HepG2 (cell line): Measurements from ENCODE around the gene NABP2. TPM values are rescaled to one million over a fixed set of nuclear protein-coding genes. Genes with fewer than 3 reads are reported as not detected.

Experiments
- ATAC-seq: fragments of 200-7000 bp; cut with Tn5 transposase; 3 replicates; pipeline ENCODE4 v1.9.1; 2020; ENCODE audit warnings: mild to moderate bottlenecking, moderate library complexity
- BruUV-seq: library from RNA; stranded (reverse); fragments of 400-500 nt; replicated peaks from 2 replicates; lab custom pipeline; 2021; lab: Mats Ljungman, UMichigan
- CTCF ChIA-PET: fragments of 300-600 bp; formaldehyde crosslinking; extraction: SDS; loops from one replicate; lab custom pipeline; 2021; ENCODE audit warnings: low total read pairs, inconsistent platforms, low intra/inter-chr PET ratio; lab: Yijun Ruan, JAX
- POLR2A ChIA-PET: fragments of 350-600 bp; sonication (Branson Sonifier 250); formaldehyde crosslinking; loops from one replicate; lab custom pipeline; 2020; ENCODE audit warnings: antibody characterized with exemption, inconsistent platforms; lab: Yijun Ruan, JAX
- DNase-seq: peaks from one replicate; pipeline ENCODE4 v3.0.0-alpha.2; 2015; ENCODE audit warnings: low spot score
- FAIRE-seq: peaks from 3 replicates; lab custom pipeline; 2011; peaks lifted over from hg19 to GRCh38; lab: Jason Lieb, UNC
- H2AFZ ChIP-seq: one replicate; pipeline ENCODE4 v1.6.1; 2011; ENCODE audit warnings: low read length, inconsistent platforms
- H3K27ac ChIP-seq: fragments of 300-600 bp; 3 replicates; pipeline ENCODE4 v1.8.0; 2011; ENCODE audit warnings: mixed run types, mild to moderate bottlenecking, mixed read lengths, low read length, inconsistent platforms; ENCODE audit not compliant: insufficient read depth; ENCODE audit errors: extremely low read length
- H3K27me3 ChIP-seq, 2 experiments: fragments of 200-600 bp in 1 of 2; 2 replicates in 1 of 2; 3 replicates in 1 of 2; pipeline versions ENCODE4 v1.6.0 to v1.8.0; 2011; ENCODE audit warnings: low read length in 2 of 2, mild to moderate bottlenecking in 2 of 2, moderate library complexity in 2 of 2, inconsistent platforms in 1 of 2; ENCODE audit not compliant: insufficient read depth in 2 of 2, control insufficient read depth in 1 of 2
- H3K36me3 ChIP-seq, 2 experiments: fragments of 200-600 bp in 1 of 2; replicated peaks in 1 of 2; 2 replicates in 1 of 2; 3 replicates in 1 of 2; pipeline versions ENCODE4 v1.5.1 to v1.8.0; 2011; ENCODE audit warnings: low read length in 2 of 2, inconsistent platforms in 1 of 2; ENCODE audit not compliant: insufficient read depth in 2 of 2, control insufficient read depth in 1 of 2
- H3K4me1 ChIP-seq: 2 replicates; pipeline ENCODE4 v1.5.1; 2012; ENCODE audit warnings: low read length, inconsistent platforms; ENCODE audit not compliant: insufficient read depth
- H3K4me2 ChIP-seq: 2 replicates; pipeline ENCODE4 v1.6.0; 2011; ENCODE audit warnings: low read depth, low read length, inconsistent platforms
- H3K4me3 ChIP-seq, 3 experiments: fragments of 200-600 bp in 1 of 3; sonication (generic), shearing (Covaris generic) in 1 of 3; replicated peaks in 1 of 3; 2 replicates each; pipeline ENCODE4 v1.5.1; 2011 to 2016; ENCODE audit warnings: low read length in 3 of 3, inconsistent platforms in 2 of 3, low read depth in 2 of 3, mild to moderate bottlenecking in 2 of 3, control low read depth in 1 of 3, mixed read lengths in 1 of 3; ENCODE audit not compliant: insufficient read depth in 1 of 3
- H3K79me2 ChIP-seq: one replicate; pipeline ENCODE4 v1.6.1; 2011; ENCODE audit warnings: low read length, inconsistent platforms; ENCODE audit not compliant: insufficient read depth
- H3K9ac ChIP-seq: 2 replicates; pipeline ENCODE4 v1.6.0; 2011; ENCODE audit warnings: mild to moderate bottlenecking, low read depth, low read length, inconsistent platforms; ENCODE audit not compliant: insufficient read depth
- H3K9me3 ChIP-seq: 2 replicates; pipeline ENCODE4 v1.5.1; 2012; ENCODE audit warnings: mild to moderate bottlenecking, low read length
- H4K20me1 ChIP-seq: 2 replicates; pipeline ENCODE4 v1.6.0; 2011; ENCODE audit warnings: inconsistent platforms, mild to moderate bottlenecking, low read length, moderate library complexity; ENCODE audit not compliant: insufficient read depth
- CREB3 ChIP-seq: sonication (generic); formaldehyde crosslinking; IDR thresholded peaks from 2 replicates; pipeline ENCODE4 v1.5.0; 2020; ENCODE audit warnings: missing genetic modification reagents
- HINFP ChIP-seq: sonication (generic); formaldehyde crosslinking; IDR thresholded peaks from 2 replicates; pipeline ENCODE4 v1.4.0; 2020; ENCODE audit warnings: low read depth, mild to moderate bottlenecking, missing genetic modification reagents
- KIAA2018 ChIP-seq: sonication (generic); formaldehyde crosslinking; IDR thresholded peaks from 2 replicates; pipeline ENCODE4 v1.5.0; 2020; ENCODE audit warnings: mild to moderate bottlenecking, missing genetic modification reagents, borderline replicate concordance
- NFRKB ChIP-seq: fragments of 450-650 bp; IDR thresholded peaks from 2 replicates; pipeline ENCODE4 v1.6.1; 2017
- NR2F6 ChIP-seq, 2 experiments: IDR thresholded peaks; 2 replicates each; pipeline ENCODE4 v1.6.1; 2016; ENCODE audit warnings: antibody characterized with exemption in 1 of 2, mild to moderate bottlenecking in 1 of 2
- SP140L ChIP-seq: sonication (generic); formaldehyde crosslinking; IDR thresholded peaks from 2 replicates; pipeline ENCODE4 v1.4.0; 2020; ENCODE audit warnings: missing genetic modification reagents, borderline replicate concordance
- ZNF292 ChIP-seq: sonication (generic); formaldehyde crosslinking; IDR thresholded peaks from 2 replicates; pipeline ENCODE4 v1.8.1; 2022; ENCODE audit warnings: mild to moderate bottlenecking, low read depth, missing genetic modification reagents, borderline replicate concordance
- ZNF619 ChIP-seq: sonication (generic); formaldehyde crosslinking; IDR thresholded peaks from 2 replicates; pipeline ENCODE4 v1.4.0; 2020; ENCODE audit warnings: mild to moderate bottlenecking, missing genetic modification reagents
- ZSCAN5A ChIP-seq: sonication (generic); formaldehyde crosslinking; IDR thresholded peaks from 2 replicates; pipeline ENCODE4 v1.8.0; 2022; ENCODE audit warnings: mild to moderate bottlenecking, missing genetic modification reagents, borderline replicate concordance
- WGBS: methylation state at CpG from one replicate; pipeline ENCODE4 v1.1.6; 2017; ENCODE audit warnings: low lambda C conversion rate; 5-methylcytosine and 5-hydroxymethylcytosine counted together
- in situ Hi-C: cut with HindIII; loops from 2 replicates; pipeline ENCODE4 v1.10.0; 2017; ENCODE audit warnings: low pct_unique_long_range_greater_than_20kb; ENCODE audit not compliant: extremely low pct_ligation_motif_present
- intact Hi-C: fragments of 100-400 bp; cut with micrococcal nuclease; formaldehyde crosslinking; loops from one replicate; pipeline ENCODE4 v1.10.0; 2022; ENCODE audit not compliant: unreplicated experiment
- polyA plus RNA-seq, 8 experiments: library from polyadenylated mRNA; depleted of rRNA in 3 of 8; stranded (reverse) in 7 of 8; unstranded in 1 of 8; fragments of >200 nt; fragmentation: Illumina TruSeq in 4 of 8; extraction: Trizol in 4 of 8; gene quantifications; 2 replicates each; pipeline versions ENCODE4 v1.2.1 to v1.2.3, GENCODE V29; 2011 to 2016; ENCODE audit warnings: low read depth in 4 of 8, missing spikeins in 1 of 8, mixed read lengths in 1 of 8; ENCODE audit not compliant: insufficient read depth in 1 of 8
- total RNA-seq, 5 experiments: library from RNA; depleted of rRNA; stranded (reverse); fragments of >200 nt; fragmentation: Illumina TruSeq; extraction: Trizol; gene quantifications; 2 replicates each; pipeline ENCODE4 v1.2.3, GENCODE V29; 2016; ENCODE audit warnings: low read depth in 1 of 5

Gene NABP2
- total and polyA plus RNA-seq, 2 of the 13 experiments (the other 11 are each of a cell fraction or from before 2014, with no cell fraction given), result 33.2 to 35.5 TPM

GRCh38 chr12:56186957-56187356 is 37.2 kb upstream of the NABP2 start:
- ChIA-PET POLR2A (interaction anchor here (3.3 kb wide), 1 partner anchor 25 kb away, joined by 20 read pairs; no protein-coding TSS in a partner anchor), CTCF (no interaction called here)
- 90% methylated on average over 2 of the region's 2 CpGs for WGBS
- Histone ChIP-seq H3K27me3 (no peaks in the 10 kb centered on the region; a peak in 1 of 5 replicates), H3K4me1 (peaks cover 28% of the 10 kb centered on the region), H2AFZ (no peak overlapping the region), H3K9me3 (no peaks in the 10 kb centered on the region), H3K9ac (no peak overlapping the region), H3K4me2 (peak overlapping the region; percentile 82; the same call in 1 of the 2 replicates), H3K79me2 (peaks cover 19% of the 10 kb centered on the region), H4K20me1 (no peaks in the 10 kb centered on the region), H3K4me3 (no peak overlapping the region), H3K27ac (no peak overlapping the region), H3K36me3 (peaks cover 6 to 26% of the 10 kb centered on the region in 2 experiments)
- ATAC-seq (no peak), FAIRE-seq (no peak), DNase-seq (no peak)
- in situ Hi-C loops, result loop anchor here (5.0 kb wide), 1 partner anchor 60 kb away; the partner anchor contains the start of gene ESYT1
- intact Hi-C loops, result no loop called here
- BruUV-seq, result no TSS peak
- TF ChIP-seq ZNF292 (CRISPR knock-in tag), result no peak
- TF ChIP-seq SP140L (CRISPR knock-in tag), result no peak
- TF ChIP-seq NR2F6 (IDR thresholded peaks at IDR 0.05), result no peak
- TF ChIP-seq NR2F6 (CRISPR knock-in tag; IDR thresholded peaks at IDR 0.05), result no peak
- TF ChIP-seq KIAA2018, result no peak
- TF ChIP-seq HINFP, result no peak
- no peak for TF ChIP-seq ZSCAN5A (CRISPR knock-in tag)
- no peak for TF ChIP-seq CREB3 (CRISPR knock-in tag)
- TF ChIP-seq NFRKB, result no peak
- TF ChIP-seq ZNF619, result no peak
